GM19452 (cell line): ENCODE data around the gene RGS10.
"Not testable (repeated sequence)": the region's sequence is repeated elsewhere in the genome, so short reads cannot be mapped to it uniquely, and the experiment has no call there.

ENCODE experiments used
- ATAC-seq: cut with Tn5 transposase; IDR thresholded peaks from one replicate; pipeline ENCODE4 v1.9.1; 2021; ENCODE audit not compliant: unreplicated experiment

RGS10 gene

GRCh38 chr10:119542357-119542987 is at the start of gene RGS10:
Gene RGS10 (minus strand): TSS chr10:119542719. CDS start chr10:119542638, 81 bp downstream.
- ATAC-seq, result peak; percentile 71

GRCh38 chr10:119588071-119588470 is 45.6 kb upstream of the RGS10 start:
- ATAC-seq, result no peak

- no peak for ATAC-seq
Measured at GRCh38 chr10:119578355-119578754, 35.8 kb upstream of the RGS10 start.

GRCh38 chr10:119575991-119576390 is 33.5 kb upstream of the RGS10 start:
- no peak for ATAC-seq

GRCh38 chr10:119575506-119575905 is 33.0 kb upstream of the RGS10 start:
- ATAC-seq, result no peak

GRCh38 chr10:119567978-119568377 is 25.5 kb upstream of the RGS10 start:
- ATAC-seq, result no peak

GRCh38 chr10:119562097-119562496 is 19.6 kb upstream of the RGS10 start:
- ATAC-seq, result no peak

GRCh38 chr10:119559511-119559910 is 17.0 kb upstream of the RGS10 start:
- not testable (repeated sequence) for ATAC-seq

GRCh38 chr10:119556081-119556480 is 13.6 kb upstream of the RGS10 start:
- not testable (repeated sequence) for ATAC-seq

- no peak for ATAC-seq
Measured at GRCh38 chr10:119555178-119555784, 12.8 kb upstream of the RGS10 start.

GRCh38 chr10:119550827-119551226 is 8.3 kb upstream of the RGS10 start:
- ATAC-seq, result no peak

GRCh38 chr10:119549247-119549999 is 6.9 kb upstream of the RGS10 start:
- ATAC-seq, result no peak

- no peak for ATAC-seq
Measured at GRCh38 chr10:119546009-119546408, 3.5 kb upstream of the RGS10 start.

GRCh38 chr10:119545310-119545709 is 2.8 kb upstream of the RGS10 start:
- ATAC-seq, result no peak

GRCh38 chr10:119543814-119544642 is 1.5 kb upstream of the RGS10 start:
- no peak for ATAC-seq

- peak; percentile 42 for ATAC-seq
Measured at GRCh38 chr10:119542988-119543813, 682 bp upstream of the RGS10 start.

GRCh38 chr10:119541459-119542356 is 811 bp downstream of the RGS10 start:
- ATAC-seq, result no peak

GRCh38 chr10:119541046-119541445 is 1.5 kb downstream of the RGS10 start:
- ATAC-seq, result no peak

GRCh38 chr10:119540038-119540437 is 2.5 kb downstream of the RGS10 start:
- no peak for ATAC-seq
